Upper lobe of left lung (tissue), 6 donors: Measurements from ENCODE around the gene C17orf107. TPM values are rescaled to one million over a fixed set of nuclear protein-coding genes. Genes with fewer than 3 reads are reported as not detected.
"Not testable (repeated sequence)": the region's sequence is repeated elsewhere in the genome, so short reads cannot be mapped to it uniquely, and the experiment has no call there.

ENCODE experiments used
- ATAC-seq, 2 donors: fragments of 200-7000 bp; cut with Tn5 transposase; one replicate each; pipeline ENCODE4 v1.9.1; 2022; ENCODE audit warnings: mild to moderate bottlenecking in 2 of 2, moderate library complexity in 2 of 2; ENCODE audit not compliant: low FRiP score in 2 of 2
- DNase-seq, 2 donors: peaks; one replicate each; pipeline ENCODE4 v3.0.0-alpha.2; 2019 to 2020
- H3K27ac ChIP-seq, 4 donors: fragments of 200-600 bp; sonication (generic); one replicate each; pipeline ENCODE4 v1.5.1; 2016 to 2019
- H3K27me3 ChIP-seq, 4 donors: fragments of 200-600 bp; sonication (generic); one replicate each; pipeline ENCODE4 v1.5.1; 2017 to 2019
- H3K36me3 ChIP-seq, 4 donors: fragments of 200-600 bp; sonication (generic); one replicate each; pipeline ENCODE4 v1.5.1; 2016 to 2019
- H3K4me1 ChIP-seq, 4 donors: fragments of 200-600 bp; sonication (generic); one replicate each; pipeline ENCODE4 v1.5.1; 2018 to 2019
- H3K4me3 ChIP-seq, 4 donors: fragments of 200-600 bp; sonication (generic); one replicate each; pipeline ENCODE4 v1.5.1; 2017 to 2019; ENCODE audit warnings: mild to moderate bottlenecking in 2 of 4, moderate library complexity in 1 of 4
- H3K9me3 ChIP-seq, 4 donors: fragments of 200-600 bp; sonication (generic); one replicate each; pipeline ENCODE4 v1.5.1; 2018 to 2019
- EP300 ChIP-seq, 4 donors: sonication (generic); formaldehyde crosslinking; IDR thresholded peaks; one replicate each; pipeline ENCODE4 v1.5.1; 2017; ENCODE audit warnings: antibody characterized with exemption in 4 of 4, control low read depth in 2 of 4
- POLR2A ChIP-seq, 4 donors: fragments of 450-650 bp; IDR thresholded peaks; one replicate each; pipeline ENCODE4 v1.5.1; 2016 to 2017; ENCODE audit warnings: antibody characterized with exemption in 4 of 4, mild to moderate bottlenecking in 2 of 4
- POLR2AphosphoS5 ChIP-seq, 2 donors: sonication (generic); formaldehyde crosslinking; IDR thresholded peaks; one replicate each; pipeline ENCODE4 v1.5.1; 2017; ENCODE audit warnings: antibody characterized with exemption in 2 of 2
- WGBS, 2 donors: methylation state at CpG; one replicate each; pipeline ENCODE4 v1.1.5; 2017 to 2018; 5-methylcytosine and 5-hydroxymethylcytosine counted together
- total RNA-seq, 6 donors: library from RNA; depleted of rRNA in 4 of 6; stranded (reverse); fragments of >200 nt in 4 of 6; gene quantifications; one replicate each; pipeline versions ENCODE4 v1.1.0 to v1.2.1, GENCODE V29; 2016 to 2021
- TF ChIP-seq, protein P1 (sequence below), 6 experiments: fragments of 450-650 bp in 4 of 6; fragments of 200-600 bp in 2 of 6; sonication (generic) in 2 of 6; IDR thresholded peaks; one replicate each; pipeline ENCODE4 v1.5.1; 2016 to 2019; ENCODE audit warnings: antibody characterized with exemption in 6 of 6
- donor health status: DM: no; HTN: no; CAD: no; lungs with moderate emphysema.
- donor health status: DM: no; HTN: yes; CAD: no; lungs with severe emphysema.

Gene C17orf107
- total RNA-seq, 6 donors from 2014 or later, result 2.6 to 6.3 (median 3.4) TPM

DNA sequence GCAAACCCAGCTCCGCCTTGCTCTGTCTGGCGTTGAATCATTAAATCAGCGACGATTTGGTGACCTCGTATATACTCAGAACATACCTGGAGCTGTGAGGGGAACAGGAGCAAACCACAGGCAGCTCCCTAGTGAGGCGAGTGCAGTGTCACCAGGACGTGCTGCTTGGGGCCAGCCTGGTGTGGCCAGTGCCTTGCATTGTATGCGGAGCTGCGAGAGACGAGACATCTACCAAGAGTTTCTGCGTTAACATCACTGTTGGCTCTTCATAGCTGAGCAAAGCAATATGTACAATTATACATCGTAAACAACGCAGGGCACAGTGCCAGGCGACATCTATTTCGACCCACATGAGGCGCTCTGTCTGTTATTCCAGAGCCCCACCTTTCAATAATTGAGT, 38.3 kb upstream of the C17orf107 start:
- no peak for TF ChIP-seq POLR2A (IDR thresholded peaks at IDR 0.05)
- TF ChIP-seq EP300 (IDR thresholded peaks at IDR 0.05), result no peak
- no peak for TF ChIP-seq POLR2AphosphoS5 (IDR thresholded peaks at IDR 0.05)
- TF ChIP-seq, protein P1, sequence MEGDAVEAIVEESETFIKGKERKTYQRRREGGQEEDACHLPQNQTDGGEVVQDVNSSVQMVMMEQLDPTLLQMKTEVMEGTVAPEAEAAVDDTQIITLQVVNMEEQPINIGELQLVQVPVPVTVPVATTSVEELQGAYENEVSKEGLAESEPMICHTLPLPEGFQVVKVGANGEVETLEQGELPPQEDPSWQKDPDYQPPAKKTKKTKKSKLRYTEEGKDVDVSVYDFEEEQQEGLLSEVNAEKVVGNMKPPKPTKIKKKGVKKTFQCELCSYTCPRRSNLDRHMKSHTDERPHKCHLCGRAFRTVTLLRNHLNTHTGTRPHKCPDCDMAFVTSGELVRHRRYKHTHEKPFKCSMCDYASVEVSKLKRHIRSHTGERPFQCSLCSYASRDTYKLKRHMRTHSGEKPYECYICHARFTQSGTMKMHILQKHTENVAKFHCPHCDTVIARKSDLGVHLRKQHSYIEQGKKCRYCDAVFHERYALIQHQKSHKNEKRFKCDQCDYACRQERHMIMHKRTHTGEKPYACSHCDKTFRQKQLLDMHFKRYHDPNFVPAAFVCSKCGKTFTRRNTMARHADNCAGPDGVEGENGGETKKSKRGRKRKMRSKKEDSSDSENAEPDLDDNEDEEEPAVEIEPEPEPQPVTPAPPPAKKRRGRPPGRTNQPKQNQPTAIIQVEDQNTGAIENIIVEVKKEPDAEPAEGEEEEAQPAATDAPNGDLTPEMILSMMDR (IDR thresholded peaks at IDR 0.05), result no peak
- H3K27ac ChIP-seq, result peak overlapping the region in 3 of 4 donors; percentile 35 to 83 (median 76)
- WGBS, 2 donors, result 87 to 89% methylated on average over 16 of the region's 16 CpGs

DNA sequence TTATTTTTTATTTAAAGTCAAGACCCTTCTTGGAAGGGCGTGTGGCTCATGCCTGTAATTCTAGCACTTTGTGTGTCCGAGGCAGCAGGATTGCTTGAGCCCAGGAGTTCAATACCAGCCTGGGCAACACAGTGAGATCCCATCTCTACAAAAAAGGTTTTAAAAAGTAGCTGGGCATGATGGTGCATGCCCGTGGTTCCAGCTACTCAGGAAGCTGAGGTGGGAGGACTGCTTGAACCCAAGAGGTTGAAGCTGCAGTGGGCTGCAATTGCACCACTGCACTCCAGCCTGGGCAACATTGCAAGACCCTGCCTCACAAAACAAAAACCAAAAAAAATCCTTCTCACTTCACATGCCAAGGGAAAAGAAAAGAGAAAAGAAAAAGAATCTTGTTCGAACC, 36.6 kb upstream of the C17orf107 start:
- no peak overlapping the region for H3K27ac ChIP-seq
- TF ChIP-seq, protein P1 (IDR thresholded peaks at IDR 0.05), result no peak
- no peak for TF ChIP-seq EP300 (IDR thresholded peaks at IDR 0.05)
- no peak for TF ChIP-seq POLR2A (IDR thresholded peaks at IDR 0.05)
- peaks cover 16 to 38% (median 26%) of the 10 kb centered on the region in 4 donors for H3K4me1 ChIP-seq
- no peaks in the 10 kb centered on the region for H3K9me3 ChIP-seq
- 88% methylated on average over 4 of the region's 4 CpGs for WGBS, 2 donors
- no peak overlapping the region for H3K4me3 ChIP-seq
- H3K27me3 ChIP-seq, result no peaks in the 10 kb centered on the region
- DNase-seq (no peak), ATAC-seq (no peak)
- no peaks in the 10 kb centered on the region for H3K36me3 ChIP-seq

More for the DNA sequence above, 38.3 kb upstream of the C17orf107 start:
- ATAC-seq, result no peak
- no peaks in the 10 kb centered on the region for H3K27me3 ChIP-seq
- DNase-seq, result no peak
- no peak overlapping the region for H3K4me3 ChIP-seq
- H3K36me3 ChIP-seq, result no peaks in the 10 kb centered on the region
- no peaks in the 10 kb centered on the region for H3K9me3 ChIP-seq
- H3K4me1 ChIP-seq, result peaks cover 28 to 55% (median 37%) of the 10 kb centered on the region in 4 donors

DNA sequence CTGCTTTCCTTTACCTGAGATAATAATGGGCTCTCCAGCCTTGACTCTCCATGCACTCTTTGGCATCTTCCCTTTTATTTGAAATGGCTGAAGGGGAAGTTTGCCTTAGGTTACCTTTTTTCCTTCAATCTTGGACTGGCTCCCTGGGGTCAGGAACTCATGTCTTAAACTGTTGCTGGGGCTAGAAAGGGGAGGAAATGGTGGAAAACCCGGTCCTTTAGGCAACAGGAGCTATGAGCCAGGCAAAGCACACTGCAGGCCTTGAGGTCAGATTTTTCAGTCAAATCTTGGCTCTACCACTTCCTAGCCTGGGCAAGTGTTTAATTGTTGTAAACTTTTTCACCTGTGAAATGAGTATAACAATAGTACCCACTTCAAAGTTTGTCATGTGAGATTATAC, 36.0 kb upstream of the C17orf107 start:
- Histone ChIP-seq H3K27ac (no peak overlapping the region), H3K4me3 (no peak overlapping the region), H3K9me3 (no peaks in the 10 kb centered on the region), H3K27me3 (no peaks in the 10 kb centered on the region), H3K36me3 (no peaks in the 10 kb centered on the region), H3K4me1 (peaks cover 11 to 32% (median 20%) of the 10 kb centered on the region in 4 donors)
- DNase-seq, result no peak
- ATAC-seq, result no peak
- TF ChIP-seq, protein P1 (IDR thresholded peaks at IDR 0.05), result no peak
- TF ChIP-seq POLR2A (IDR thresholded peaks at IDR 0.05) (no peak), POLR2AphosphoS5 (IDR thresholded peaks at IDR 0.05) (no peak), EP300 (IDR thresholded peaks at IDR 0.05) (no peak)
- 81 to 85% methylated on average over 1 of the region's 1 CpG for WGBS, 2 donors

DNA sequence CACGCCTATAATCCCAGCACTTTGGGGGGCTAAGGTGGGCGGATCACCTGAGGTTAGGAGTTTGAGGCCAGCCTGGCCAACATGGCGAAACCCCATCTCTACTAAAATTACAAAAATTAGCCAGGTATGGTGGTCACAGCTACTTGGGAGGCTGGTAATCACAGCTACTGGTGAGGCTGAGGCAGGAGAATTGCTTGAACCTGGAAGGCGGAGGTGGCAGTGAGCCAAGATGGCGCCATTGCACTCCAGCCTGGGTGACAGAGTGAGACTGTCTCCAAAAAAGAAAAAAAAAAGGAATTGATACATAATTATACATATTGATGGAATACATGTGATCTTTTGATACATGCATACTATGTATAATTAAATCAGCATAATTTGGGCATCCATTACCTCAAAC, 31.8 kb upstream of the C17orf107 start:
- not testable (repeated sequence) for H3K36me3 ChIP-seq, H3K27ac ChIP-seq, DNase-seq, H3K9me3 ChIP-seq, H3K27me3 ChIP-seq, ATAC-seq, H3K4me3 ChIP-seq
- peaks cover 0 to 10% (median 3%) of the 10 kb centered on the region in 4 donors for H3K4me1 ChIP-seq
- 76 to 92% methylated on average over 5 of the region's 5 CpGs for WGBS, 2 donors

DNA sequence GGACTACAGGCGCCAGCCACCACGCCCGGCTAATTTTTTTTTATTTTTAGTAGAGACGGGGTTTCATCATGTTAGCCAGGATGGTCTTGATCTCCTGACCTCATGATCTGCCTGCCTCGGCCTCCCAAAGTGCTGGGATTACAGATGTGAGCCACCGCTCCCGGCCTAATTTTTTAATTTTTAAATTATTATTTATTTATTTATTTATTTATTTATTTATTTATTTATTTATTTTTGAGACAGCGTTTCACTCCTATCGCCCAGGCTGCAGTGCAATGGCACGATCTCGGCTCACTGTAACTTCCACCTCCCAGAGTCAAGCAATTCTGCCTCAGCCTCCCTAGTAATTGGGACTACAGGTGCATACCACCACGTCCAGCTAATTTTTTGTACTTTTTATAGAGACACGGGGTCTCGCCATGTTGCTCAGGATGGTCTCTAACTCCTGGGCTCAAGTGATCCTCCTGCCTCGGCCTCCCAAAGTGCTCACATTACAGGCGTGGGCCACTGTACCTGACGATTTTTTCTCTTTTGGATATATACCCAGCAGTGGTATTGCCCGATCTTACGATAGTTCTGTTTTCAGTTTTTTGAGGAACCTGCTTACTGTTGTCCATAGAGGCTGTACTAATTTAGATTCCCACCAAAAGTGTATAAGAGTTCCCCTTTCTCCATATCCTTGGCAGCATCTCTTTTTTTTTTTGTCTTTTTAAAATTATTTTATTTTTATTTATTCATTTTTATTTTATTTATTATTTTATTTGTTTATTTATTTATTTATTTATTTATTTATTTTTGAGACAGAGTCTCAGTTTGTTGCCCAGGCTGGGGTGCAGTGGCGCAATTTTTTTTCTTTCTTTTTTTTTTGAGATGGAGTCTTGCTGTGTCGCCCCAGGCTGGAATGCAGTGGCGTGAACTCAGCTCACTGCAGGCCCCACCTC, 30.0 kb upstream of the C17orf107 start:
- ATAC-seq, result not testable (repeated sequence)

More for the DNA sequence above, 30.0 kb upstream of the C17orf107 start:
- H3K27me3 ChIP-seq, H3K9me3 ChIP-seq, H3K4me1 ChIP-seq, DNase-seq, H3K36me3 ChIP-seq, H3K27ac ChIP-seq, H3K4me3 ChIP-seq: not testable (repeated sequence)
- WGBS, 2 donors, result 93 to 95% methylated on average over 22 of the region's 22 CpGs
